ENCODE results near the gene TGFBR2.

The TGFBR2 gene

GRCh38 chr3:30681649-30682211 lies 75.3 kb downstream of the TGFBR2 start:
- Histone ChIP-seq H3K9me3 (ENCODE audit: control insufficient read depth, insufficient read depth, low read depth, low read length) (no peaks in the 10 kb centered on the region), H3K27ac (ENCODE audit: extremely low read depth, low read depth, low read length) (no peak overlapping the region), H3K4me3 (ENCODE audit: low read depth, low read length) (no peak overlapping the region), H3K36me3 (ENCODE audit: control insufficient read depth in 2 of 2, insufficient read depth in 1 of 2, low read length in 2 of 2) (peaks cover 0 to 17% of the 10 kb centered on the region in 2 experiments; a peak in 1 of 3 replicates), H3K4me1 (ENCODE audit: control insufficient read depth, insufficient read depth, low read length) (no peaks in the 10 kb centered on the region)
- POLR2A ChIA-PET, result no interaction called here
- CTCF ChIA-PET, result no interaction called here
- TF ChIP-seq ZNF211 (tag by site-specific recombination; IDR thresholded peaks at IDR 0.05; ENCODE audit: low read depth), result no peak
- no peak for TF ChIP-seq GLIS1 (tag by site-specific recombination; IDR thresholded peaks at IDR 0.05)
- no peak for TF ChIP-seq ZNF426 (tag by site-specific recombination; IDR thresholded peaks at IDR 0.05)
- TF ChIP-seq ZNF473 (tag by site-specific recombination; IDR thresholded peaks at IDR 0.05), result no peak
- TF ChIP-seq, protein P1, sequence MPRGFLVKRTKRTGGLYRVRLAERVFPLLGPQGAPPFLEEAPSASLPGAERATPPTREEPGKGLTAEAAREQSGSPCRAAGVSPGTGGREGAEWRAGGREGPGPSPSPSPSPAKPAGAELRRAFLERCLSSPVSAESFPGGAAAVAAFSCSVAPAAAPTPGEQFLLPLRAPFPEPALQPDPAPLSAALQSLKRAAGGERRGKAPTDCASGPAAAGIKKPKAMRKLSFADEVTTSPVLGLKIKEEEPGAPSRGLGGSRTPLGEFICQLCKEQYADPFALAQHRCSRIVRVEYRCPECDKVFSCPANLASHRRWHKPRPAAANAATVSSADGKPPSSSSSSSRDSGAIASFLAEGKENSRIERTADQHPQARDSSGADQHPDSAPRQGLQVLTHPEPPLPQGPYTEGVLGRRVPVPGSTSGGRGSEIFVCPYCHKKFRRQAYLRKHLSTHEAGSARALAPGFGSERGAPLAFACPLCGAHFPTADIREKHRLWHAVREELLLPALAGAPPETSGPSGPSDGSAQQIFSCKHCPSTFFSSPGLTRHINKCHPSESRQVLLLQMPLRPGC (tag by site-specific recombination; IDR thresholded peaks at IDR 0.05), result no peak
- TF ChIP-seq ZNF157 (tag by site-specific recombination; IDR thresholded peaks at IDR 0.05), result no peak
- TF ChIP-seq ZNF404 (tag by site-specific recombination; IDR thresholded peaks at IDR 0.05), result no peak
- TF ChIP-seq, protein P2, sequence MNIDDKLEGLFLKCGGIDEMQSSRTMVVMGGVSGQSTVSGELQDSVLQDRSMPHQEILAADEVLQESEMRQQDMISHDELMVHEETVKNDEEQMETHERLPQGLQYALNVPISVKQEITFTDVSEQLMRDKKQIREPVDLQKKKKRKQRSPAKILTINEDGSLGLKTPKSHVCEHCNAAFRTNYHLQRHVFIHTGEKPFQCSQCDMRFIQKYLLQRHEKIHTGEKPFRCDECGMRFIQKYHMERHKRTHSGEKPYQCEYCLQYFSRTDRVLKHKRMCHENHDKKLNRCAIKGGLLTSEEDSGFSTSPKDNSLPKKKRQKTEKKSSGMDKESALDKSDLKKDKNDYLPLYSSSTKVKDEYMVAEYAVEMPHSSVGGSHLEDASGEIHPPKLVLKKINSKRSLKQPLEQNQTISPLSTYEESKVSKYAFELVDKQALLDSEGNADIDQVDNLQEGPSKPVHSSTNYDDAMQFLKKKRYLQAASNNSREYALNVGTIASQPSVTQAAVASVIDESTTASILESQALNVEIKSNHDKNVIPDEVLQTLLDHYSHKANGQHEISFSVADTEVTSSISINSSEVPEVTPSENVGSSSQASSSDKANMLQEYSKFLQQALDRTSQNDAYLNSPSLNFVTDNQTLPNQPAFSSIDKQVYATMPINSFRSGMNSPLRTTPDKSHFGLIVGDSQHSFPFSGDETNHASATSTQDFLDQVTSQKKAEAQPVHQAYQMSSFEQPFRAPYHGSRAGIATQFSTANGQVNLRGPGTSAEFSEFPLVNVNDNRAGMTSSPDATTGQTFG (tag by site-specific recombination; IDR thresholded peaks at IDR 0.05; ENCODE audit: borderline replicate concordance), result no peak
- no peak for TF ChIP-seq ZNF747 (tag by site-specific recombination; IDR thresholded peaks at IDR 0.05)
- TF ChIP-seq ZBTB11 (tag by site-specific recombination; conservative IDR thresholded peaks at IDR 0.05; ENCODE audit: low read depth), result no peak
- TF ChIP-seq ZNF202 (tag by site-specific recombination; IDR thresholded peaks at IDR 0.05; ENCODE audit: borderline replicate concordance), result no peak
- no peak for TF ChIP-seq ZNF843 (tag by site-specific recombination; IDR thresholded peaks at IDR 0.05)

DNA sequence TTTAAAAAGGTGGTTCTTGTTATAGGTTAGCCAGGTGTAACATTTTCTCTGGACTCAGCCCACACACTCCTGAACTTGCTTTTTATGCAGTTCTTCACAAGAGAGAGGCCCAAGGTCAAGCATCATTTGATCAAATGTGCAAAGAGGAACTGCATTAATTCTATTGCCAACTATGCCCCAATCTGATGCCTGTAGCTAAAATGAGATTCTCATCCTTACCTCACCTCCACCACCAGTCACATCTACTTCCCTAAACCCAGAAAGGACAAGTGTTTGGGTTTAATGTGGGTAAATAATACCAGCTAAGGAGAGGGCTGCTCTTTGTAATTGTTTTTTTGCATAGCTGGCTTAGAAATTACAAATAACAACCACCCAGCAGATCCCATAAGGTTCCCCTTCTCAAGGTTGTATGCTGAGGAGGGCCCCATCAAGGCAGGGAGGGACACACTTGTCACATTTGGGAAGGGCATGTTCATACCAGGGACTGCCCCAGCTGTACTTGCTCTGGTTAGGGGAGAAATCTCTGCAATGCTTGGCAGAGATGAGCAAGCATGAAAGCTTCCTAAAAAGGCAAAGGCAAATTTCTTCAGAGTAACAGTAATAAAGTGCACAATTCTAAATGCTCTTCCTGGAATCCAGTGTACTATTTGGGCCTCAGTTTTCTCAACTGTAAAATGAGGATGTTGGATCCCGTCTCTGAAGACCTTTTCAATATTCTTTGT lies 76.2 kb downstream of the TGFBR2 start:
- no peaks in the 10 kb centered on the region for H3K4me1 ChIP-seq (ENCODE audit: control insufficient read depth, insufficient read depth, low read length)
- TF ChIP-seq ZNF768 (tag by site-specific recombination; IDR thresholded peaks at IDR 0.05) (no peak), ZNF677 (tag by site-specific recombination; IDR thresholded peaks at IDR 0.05) (no peak), ZNF433 (tag by site-specific recombination; IDR thresholded peaks at IDR 0.05; ENCODE audit: low read depth) (no peak), YY2 (tag by site-specific recombination; IDR thresholded peaks at IDR 0.05) (no peak), ZNF155 (tag by site-specific recombination; IDR thresholded peaks at IDR 0.05) (no peak), ZNF223 (tag by site-specific recombination; IDR thresholded peaks at IDR 0.05) (no peak), ZEB2 (tag by site-specific recombination; IDR thresholded peaks at IDR 0.05) (no peak), ZNF426 (tag by site-specific recombination; IDR thresholded peaks at IDR 0.05) (no peak)
- TF ChIP-seq, protein P3, sequence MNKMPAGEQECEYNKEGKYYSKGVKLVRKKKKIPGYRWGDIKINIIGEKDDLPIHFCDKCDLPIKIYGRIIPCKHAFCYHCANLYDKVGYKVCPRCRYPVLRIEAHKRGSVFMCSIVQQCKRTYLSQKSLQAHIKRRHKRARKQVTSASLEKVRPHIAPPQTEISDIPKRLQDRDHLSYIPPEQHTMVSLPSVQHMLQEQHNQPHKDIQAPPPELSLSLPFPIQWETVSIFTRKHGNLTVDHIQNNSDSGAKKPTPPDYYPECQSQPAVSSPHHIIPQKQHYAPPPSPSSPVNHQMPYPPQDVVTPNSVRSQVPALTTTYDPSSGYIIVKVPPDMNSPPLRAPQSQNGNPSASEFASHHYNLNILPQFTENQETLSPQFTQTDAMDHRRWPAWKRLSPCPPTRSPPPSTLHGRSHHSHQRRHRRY (tag by site-specific recombination; IDR thresholded peaks at IDR 0.05), result no peak
- POLR2A ChIA-PET, result no interaction called here
- CTCF ChIA-PET, result no interaction called here
- peaks cover 0 to 15% of the 10 kb centered on the region in 2 experiments; a peak in 1 of 3 replicates for H3K36me3 ChIP-seq (ENCODE audit: control insufficient read depth in 2 of 2, insufficient read depth in 1 of 2, low read length in 2 of 2)
- no peak overlapping the region for H3K27ac ChIP-seq (ENCODE audit: extremely low read depth, low read depth, low read length)
- no peak overlapping the region for H3K4me3 ChIP-seq (ENCODE audit: low read depth, low read length)
- H3K9me3 ChIP-seq (ENCODE audit: control insufficient read depth, insufficient read depth, low read depth, low read length), result no peaks in the 10 kb centered on the region

All from HEK293 (cell line).